D721Med (cell line): ENCODE measurements around the gene CATSPERB.
"Not testable (repeated sequence)": the region's sequence is repeated elsewhere in the genome, so short reads cannot be mapped to it uniquely, and the experiment has no call there.

Experiments
- DNase-seq: peaks from one replicate; pipeline ENCODE4 v3.0.0; 2011; ENCODE audit warnings: low spot score; ENCODE audit not compliant: insufficient read length
- FAIRE-seq: peaks from 2 replicates; lab custom pipeline; 2011; peaks lifted over from hg19 to GRCh38; lab: Jason Lieb, UNC
- CTCF ChIP-seq: IDR thresholded peaks from 2 replicates; pipeline ENCODE4 v1.5.1; 2012; ENCODE audit warnings: mild to moderate bottlenecking, control low read depth; ENCODE audit not compliant: insufficient read depth; ENCODE audit errors: missing control alignments

CATSPERB gene

DNA sequence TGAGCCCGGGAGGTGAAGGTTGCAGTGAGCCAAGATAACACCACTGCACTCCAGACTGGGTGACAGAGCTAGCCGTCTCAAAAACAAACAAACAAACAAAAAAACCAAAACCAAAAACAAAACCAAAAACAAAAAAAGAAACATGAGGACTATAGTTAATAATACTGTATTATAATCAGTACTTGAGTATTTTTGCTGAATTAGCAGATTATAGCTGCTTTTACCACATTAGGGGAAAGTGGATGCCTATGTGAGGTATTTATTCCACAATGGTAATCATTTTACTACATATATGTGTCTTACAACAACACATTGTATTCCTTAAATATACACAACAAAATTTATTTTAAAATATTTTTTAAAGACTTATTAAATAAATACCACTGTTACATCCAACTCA is 120.4 kb downstream of the CATSPERB start:
- DNase-seq: no peak
- FAIRE-seq: no peak
- no peak for TF ChIP-seq CTCF

DNA sequence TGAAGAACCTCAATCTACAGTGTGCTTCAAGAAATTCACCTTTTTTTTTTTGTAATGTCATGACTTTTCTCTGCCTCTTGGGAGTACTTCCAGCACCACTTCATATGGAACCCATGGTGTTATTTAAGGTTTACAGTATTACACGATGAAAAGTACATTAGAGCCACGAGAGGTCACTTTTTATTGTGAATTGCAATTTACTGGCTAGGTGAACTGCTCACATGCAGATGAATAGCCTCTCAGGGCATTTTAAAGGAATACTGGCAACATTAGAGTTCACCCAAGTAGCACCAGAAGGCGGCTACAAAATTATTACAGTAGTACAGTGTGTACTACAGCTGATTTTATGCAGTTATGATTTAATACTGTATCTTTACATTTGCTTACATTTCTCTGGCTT is 122.7 kb downstream of the CATSPERB start:
- FAIRE-seq: no peak

GRCh38 chr14:91607322-91608047 is 124.4 kb downstream of the CATSPERB start:
- FAIRE-seq (no peak), DNase-seq (no peak)
- TF ChIP-seq CTCF: no peak

More for the DNA sequence above, 122.7 kb downstream of the CATSPERB start:
- DNase-seq: no peak
- no peak for TF ChIP-seq CTCF

DNA sequence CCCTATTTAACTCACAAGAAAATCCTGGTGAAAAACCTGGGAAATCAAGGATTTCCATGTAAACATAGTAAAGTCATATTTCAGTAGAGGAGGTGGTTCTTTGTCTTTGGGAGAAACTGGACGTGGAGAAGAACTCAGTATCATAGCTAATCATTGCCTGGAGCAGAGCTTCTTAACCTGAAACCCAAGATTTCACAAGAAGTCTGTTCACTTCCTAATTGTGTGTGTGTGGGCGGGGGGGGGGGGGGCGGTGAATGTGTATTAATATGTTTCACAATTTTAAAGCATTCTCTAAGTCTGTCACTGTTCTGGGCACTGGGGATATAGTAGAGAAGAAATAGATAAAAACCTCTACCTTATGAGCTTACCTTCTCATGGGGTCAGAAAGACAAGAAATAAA is 125.0 kb downstream of the CATSPERB start:
- TF ChIP-seq CTCF: no peak
- FAIRE-seq (no peak), DNase-seq (no peak)

- DNase-seq, FAIRE-seq: not testable (repeated sequence)
These were observed 127.3 kb downstream of the CATSPERB start for GRCh38 chr14:91604611-91605010.

DNA sequence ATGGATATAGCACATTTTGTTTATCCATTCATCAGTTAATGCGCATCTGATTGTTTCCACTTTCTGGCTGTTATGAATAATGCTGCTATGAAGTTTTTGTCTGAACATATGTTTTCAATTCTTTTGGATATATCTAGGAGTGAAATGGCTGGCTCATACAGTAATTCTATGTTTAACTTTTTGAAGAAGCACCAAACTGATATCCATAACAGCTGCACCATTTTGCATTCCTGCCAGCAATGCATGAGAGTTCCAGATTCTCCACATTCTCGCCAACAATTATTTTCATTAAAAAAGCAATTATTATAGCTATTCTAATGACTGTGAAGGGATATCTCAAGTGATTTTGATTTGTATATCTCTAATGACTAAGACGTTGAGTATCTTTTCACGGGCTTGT is 131.9 kb downstream of the CATSPERB start:
- FAIRE-seq: no peak
- no peak for TF ChIP-seq CTCF

DNA sequence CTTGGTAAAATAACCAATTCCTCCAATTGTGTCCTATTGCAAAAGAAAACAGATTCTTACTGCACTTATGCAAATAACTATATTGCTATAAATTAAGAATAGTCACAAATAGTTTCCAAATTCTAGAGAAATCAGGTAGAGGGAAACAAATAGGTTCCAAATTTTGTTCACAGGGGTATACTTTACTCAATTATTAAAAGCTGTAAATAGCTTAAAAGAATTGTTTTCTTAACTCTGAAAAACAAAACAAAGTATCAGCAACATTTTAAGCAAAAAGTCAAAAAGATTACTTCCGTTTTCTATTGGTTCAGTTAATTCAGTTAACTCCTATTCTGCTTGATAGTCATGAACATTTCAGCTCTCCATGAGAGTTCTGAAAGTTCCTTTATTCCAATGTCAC is 136.2 kb downstream of the CATSPERB start:
- DNase-seq (no peak), FAIRE-seq (no peak)
- TF ChIP-seq CTCF: no peak

More for the DNA sequence above, 131.9 kb downstream of the CATSPERB start:
- DNase-seq: no peak

GRCh38 chr14:91593957-91594356 is 137.9 kb downstream of the CATSPERB start:
- FAIRE-seq, DNase-seq: not testable (repeated sequence)
